ENCODE results near the gene STX17.
"Not testable (repeated sequence)": the region's sequence is repeated elsewhere in the genome, so short reads cannot be mapped to it uniquely, and the experiment has no call there.

STX17 gene

DNA sequence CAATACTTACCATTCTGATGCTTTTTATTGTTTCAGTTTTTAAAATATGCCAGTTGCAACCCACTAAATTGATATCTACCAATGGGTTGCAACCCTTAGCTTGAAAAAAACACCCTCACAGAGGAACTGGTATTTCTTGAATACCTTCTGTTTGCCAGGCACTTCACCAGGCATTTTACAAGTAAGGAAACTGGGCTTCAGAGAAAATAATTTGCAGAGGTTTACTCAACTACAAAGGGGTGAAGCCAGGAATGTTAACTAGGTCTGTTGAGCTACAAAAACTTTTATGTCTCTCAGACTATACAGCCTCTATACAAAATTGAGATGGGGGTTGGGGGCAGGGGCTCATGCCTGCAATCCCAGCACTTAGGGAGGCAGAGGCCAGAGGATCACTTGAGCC is 65.0 kb downstream of the STX17 start:
- no peak for DNase-seq (ENCODE audit: low read depth)

- peak; percentile 14 for DNase-seq (ENCODE audit: low read depth)
These were observed 67.0 kb downstream of the STX17 start for GRCh38 chr9:99973455-99973854.

DNA sequence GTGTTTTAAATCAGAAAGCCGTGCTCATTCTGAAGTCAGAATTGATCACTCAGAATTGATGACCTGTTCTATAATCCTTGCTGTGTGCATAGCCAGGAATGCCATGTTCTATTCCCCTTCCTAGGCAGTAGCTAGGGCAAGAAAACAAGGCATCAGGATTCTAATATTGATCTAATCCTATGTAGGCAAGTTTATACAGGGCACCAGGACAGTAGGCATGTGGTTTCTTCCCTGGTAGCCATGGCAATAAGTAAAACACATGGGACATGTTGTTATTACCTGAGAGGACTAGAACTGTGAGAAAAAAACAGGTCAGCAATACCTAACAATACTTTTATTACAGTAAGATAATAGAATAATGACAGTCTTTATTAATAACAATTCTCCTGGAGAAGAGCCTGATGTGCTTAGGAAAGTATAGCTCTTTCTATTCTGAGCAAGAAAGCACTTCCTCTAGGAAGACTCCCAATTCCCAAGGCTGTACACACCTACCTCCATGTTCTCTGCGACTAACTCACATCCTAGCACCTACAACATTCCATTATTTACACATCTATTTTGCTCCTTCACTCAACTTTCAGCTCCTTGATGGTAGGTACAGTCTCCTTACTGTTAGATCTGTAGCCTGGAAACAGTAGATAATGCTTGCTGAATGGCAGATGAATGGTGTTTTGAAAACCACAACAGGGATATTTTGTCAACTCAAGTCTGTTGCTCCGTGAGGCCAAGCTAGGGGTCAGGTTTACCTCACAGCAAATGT is 70.8 kb downstream of the STX17 start:
- no peak for DNase-seq (ENCODE audit: low read depth)

GRCh38 chr9:99978221-99978620 is 71.8 kb downstream of the STX17 start:
- DNase-seq (ENCODE audit: low read depth): no peak

DNA sequence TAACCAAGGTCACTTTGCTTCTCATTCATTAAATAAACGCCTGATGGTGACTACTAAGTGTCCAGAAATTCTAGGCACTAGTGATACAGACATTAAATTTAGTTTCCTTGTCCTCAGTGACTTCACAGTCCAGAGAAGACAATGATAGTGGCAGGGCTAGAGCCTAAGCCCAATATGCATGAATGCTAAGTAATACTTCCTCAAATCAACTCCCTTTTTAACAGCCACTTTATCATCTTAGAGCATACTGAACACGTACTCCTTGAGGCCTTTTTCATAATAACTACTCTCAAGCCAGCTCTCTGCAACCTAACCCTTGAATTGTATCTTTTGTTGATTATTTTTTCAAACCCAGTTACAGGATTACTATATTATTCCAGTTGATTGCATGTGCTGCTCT is 74.1 kb downstream of the STX17 start:
- DNase-seq (ENCODE audit: low read depth): no peak

GRCh38 chr9:99986642-99987041 is 80.2 kb downstream of the STX17 start:
- DNase-seq (ENCODE audit: low read depth): no peak

GRCh38 chr9:99990508-99990907 is 84.1 kb downstream of the STX17 start:
- DNase-seq (ENCODE audit: low read depth): not testable (repeated sequence)

DNA sequence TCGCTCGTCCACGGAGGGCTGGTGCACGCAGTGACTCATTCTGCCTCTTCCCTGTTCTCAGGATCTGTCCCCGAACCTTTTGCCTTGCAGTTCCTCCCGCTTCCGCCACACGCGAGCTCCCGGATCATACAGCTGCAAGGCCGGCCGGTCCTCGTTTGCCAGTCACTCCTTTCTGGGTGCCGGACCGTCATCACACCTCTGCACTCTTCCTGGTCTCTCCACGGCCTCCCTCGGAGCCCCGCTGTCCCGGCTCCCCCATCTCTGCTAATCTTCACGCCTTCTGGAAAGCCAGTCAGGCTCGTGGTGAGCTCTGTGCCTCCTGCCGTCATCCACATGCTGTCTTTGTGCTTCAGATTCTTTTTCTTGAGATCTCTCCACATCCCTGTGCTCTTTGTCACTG is 91.8 kb downstream of the STX17 start:
- no peak for DNase-seq (ENCODE audit: low read depth)

DNA sequence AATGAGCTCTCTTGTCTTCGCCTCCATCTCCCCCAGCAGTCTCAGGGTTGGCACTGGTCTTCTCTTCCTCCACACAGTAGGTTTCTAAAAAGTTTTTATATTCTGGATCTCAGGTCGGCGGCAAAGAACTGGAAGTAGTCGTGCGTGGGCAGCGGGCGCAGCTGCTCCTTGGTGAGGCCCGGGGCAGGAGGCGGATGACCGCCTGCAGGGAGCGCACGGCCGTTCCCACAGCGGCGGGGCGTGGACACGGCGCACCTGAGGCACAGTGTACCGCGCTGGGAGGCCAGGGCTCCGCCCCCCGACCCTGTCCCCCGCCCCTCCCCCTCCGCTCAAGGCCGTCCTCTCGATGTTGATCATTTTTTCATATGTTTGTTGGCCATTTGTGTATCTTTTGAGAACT is 92.4 kb downstream of the STX17 start:
- no peak for DNase-seq (ENCODE audit: low read depth)

- DNase-seq (ENCODE audit: low read depth): no peak
These were observed 93.3 kb downstream of the STX17 start for GRCh38 chr9:99999797-100000196.

DNA sequence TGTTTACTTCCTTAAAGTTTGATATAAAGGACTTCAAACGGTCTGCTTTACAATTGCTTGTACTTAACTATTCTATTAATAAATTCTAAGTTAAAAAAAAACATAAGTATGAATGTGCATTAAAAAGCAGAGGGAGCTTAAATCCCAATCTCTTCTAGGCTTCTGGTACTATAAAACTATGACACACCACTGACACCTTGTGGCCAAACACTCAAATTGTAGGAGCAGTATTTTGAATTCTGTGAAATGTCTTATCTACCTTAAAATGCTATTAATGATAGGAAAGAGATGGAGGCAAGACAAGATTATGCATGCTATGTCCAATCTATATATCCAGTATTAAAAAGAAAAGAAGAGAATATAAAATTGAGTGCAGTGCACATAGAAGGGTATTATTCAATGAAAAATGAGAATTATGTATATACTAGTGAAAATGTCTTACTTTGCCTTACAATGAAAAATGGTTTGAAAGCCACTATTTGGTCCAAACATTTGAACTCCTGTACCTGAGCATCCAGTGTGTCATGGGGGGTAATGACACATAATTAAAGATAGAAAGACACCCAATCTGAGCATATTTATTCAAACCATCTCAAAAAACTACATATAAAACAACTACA is 104.7 kb downstream of the STX17 start:
- DNase-seq (ENCODE audit: low read depth): peak; percentile 64

DNA sequence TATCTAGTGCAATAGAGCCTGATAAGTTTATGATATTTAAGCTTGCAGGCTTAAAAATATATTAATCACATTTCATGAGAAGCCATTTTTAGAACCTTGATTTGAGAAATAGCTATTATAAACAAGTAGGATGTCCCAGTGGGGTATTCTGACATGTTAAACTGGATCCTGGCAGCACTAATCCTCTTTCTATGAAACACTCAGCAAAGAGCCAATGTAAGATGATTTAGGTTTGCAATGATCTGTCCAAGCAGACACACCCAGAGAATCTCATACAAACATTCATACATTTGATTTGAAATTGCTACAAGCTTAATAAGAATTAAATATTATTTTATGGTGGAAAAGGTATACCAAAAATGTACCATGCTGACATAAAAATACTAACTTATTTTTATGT is 105.8 kb downstream of the STX17 start:
- no peak for DNase-seq (ENCODE audit: low read depth)

DNA sequence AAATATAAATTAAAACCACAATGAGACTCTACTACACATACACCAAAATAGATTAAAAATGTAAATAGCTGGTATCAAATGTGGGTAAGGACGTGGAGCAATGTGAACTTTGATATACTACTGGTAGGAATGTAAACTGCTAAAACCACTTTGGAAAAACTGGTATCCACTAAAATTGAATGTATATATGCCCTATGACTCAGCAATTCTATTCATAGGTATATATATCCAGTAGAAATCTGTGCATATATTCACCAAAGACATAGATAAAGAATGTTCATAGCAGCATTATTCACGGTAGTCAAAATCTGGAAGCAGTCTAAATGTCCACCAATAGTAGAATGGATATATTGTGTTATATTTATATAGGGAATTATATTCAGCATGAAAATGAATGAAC is 107.1 kb downstream of the STX17 start:
- no peak for DNase-seq (ENCODE audit: low read depth)

DNA sequence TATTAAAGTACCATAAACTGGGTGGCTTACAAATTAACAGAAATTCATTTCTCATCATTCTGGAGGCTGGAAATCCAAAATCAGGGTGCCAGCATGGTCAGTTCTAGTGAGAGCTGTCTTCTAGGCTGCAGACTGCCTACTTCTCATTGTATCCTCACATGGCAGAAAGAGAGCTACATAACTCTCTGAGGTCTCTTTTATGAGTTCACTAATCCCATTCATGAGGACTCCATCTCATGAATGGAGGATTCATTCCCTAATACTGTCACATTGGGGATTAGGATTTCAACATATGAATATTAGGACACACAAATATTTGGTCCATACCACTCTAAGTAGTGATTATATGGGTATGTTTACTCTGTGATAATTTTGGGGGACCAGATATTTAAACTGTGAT is 108.4 kb downstream of the STX17 start:
- DNase-seq (ENCODE audit: low read depth): no peak

GRCh38 chr9:100019541-100019940 is 113.1 kb downstream of the STX17 start:
- DNase-seq (ENCODE audit: low read depth): no peak
